CD4-positive, alpha-beta T cell (primary cell): Measurements from ENCODE around the gene BABAM2. TPM values are rescaled to one million over a fixed set of nuclear protein-coding genes. Genes with fewer than 3 reads are reported as not detected.

Source experiments
- ATAC-seq: fragments of 200-7000 bp; cut with Tn5 transposase; one replicate; pipeline ENCODE4 v1.10.0; 2022; ENCODE audit warnings: mild to moderate bottlenecking; ENCODE audit not compliant: poor library complexity
- CTCF ChIA-PET: fragments of 350-600 bp; sonication (Branson Sonifier 250); formaldehyde crosslinking; loops from one replicate; lab custom pipeline; 2021; ENCODE audit warnings: antibody characterized with exemption, inconsistent platforms; lab: Charles Lee
- POLR2A ChIA-PET: fragments of 350-600 bp; sonication (Branson Sonifier 250); formaldehyde crosslinking; loops from one replicate; lab custom pipeline; 2021; ENCODE audit warnings: antibody characterized with exemption, inconsistent platforms; lab: Charles Lee
- DNase-seq, 14 experiments: peaks; one replicate each; pipeline ENCODE4 v3.0.0-alpha.2; 2013 to 2020; ENCODE audit warnings: mixed read lengths in 2 of 14
- H3K27ac ChIP-seq, 2 donors: one replicate each; pipeline versions ENCODE4 v1.5.1 to v1.7.0; 2013; ENCODE audit warnings: low read length in 2 of 2, low read depth in 1 of 2, mild to moderate bottlenecking in 1 of 2
- H3K27me3 ChIP-seq, 2 experiments: 1 replicate in 1 of 2; 2 replicates in 1 of 2; pipeline versions ENCODE4 v1.6.1 to v1.7.0; 2013; ENCODE audit warnings: low read length in 2 of 2, control low read depth in 1 of 2, mild to moderate bottlenecking in 1 of 2, moderate library complexity in 1 of 2; ENCODE audit not compliant: insufficient read depth in 2 of 2, control insufficient read depth in 1 of 2
- H3K36me3 ChIP-seq: one replicate; pipeline ENCODE4 v1.6.1; 2013; ENCODE audit warnings: low read length, control low read depth; ENCODE audit not compliant: insufficient read depth
- H3K4me1 ChIP-seq: one replicate; pipeline ENCODE4 v1.6.1; 2013; ENCODE audit warnings: low read length, control low read depth; ENCODE audit not compliant: insufficient read depth
- H3K4me3 ChIP-seq: one replicate; pipeline ENCODE4 v1.5.1; 2013; ENCODE audit warnings: mild to moderate bottlenecking, low read length, moderate library complexity
- H3K9me3 ChIP-seq, 2 experiments: 1 replicate in 1 of 2; 2 replicates in 1 of 2; pipeline versions ENCODE4 v1.6.1 to v1.7.0; 2013; ENCODE audit warnings: low read length in 2 of 2, mild to moderate bottlenecking in 2 of 2, control low read depth in 1 of 2, moderate library complexity in 1 of 2; ENCODE audit not compliant: control insufficient read depth in 1 of 2, insufficient read depth in 1 of 2
- H3K27ac Mint-ChIP-seq: one replicate; pipeline ENCODE4 v1.8.0; 2020; ENCODE audit warnings: mixed read lengths
- H3K27me3 Mint-ChIP-seq: one replicate; pipeline ENCODE4 v1.8.0; 2021; ENCODE audit warnings: mixed read lengths
- H3K36me3 Mint-ChIP-seq: one replicate; pipeline ENCODE4 v1.8.0; 2021; ENCODE audit warnings: low read depth, mixed read lengths
- H3K4me1 Mint-ChIP-seq: one replicate; pipeline ENCODE4 v1.8.0; 2021; ENCODE audit warnings: low read depth, mixed read lengths
- H3K4me3 Mint-ChIP-seq: one replicate; pipeline ENCODE4 v1.8.0; 2020; ENCODE audit warnings: mild to moderate bottlenecking, mixed read lengths
- H3K9me3 Mint-ChIP-seq: one replicate; pipeline ENCODE4 v1.8.0; 2020; ENCODE audit warnings: mixed read lengths
- CTCF ChIP-seq: fragments of 200-600 bp; IDR thresholded peaks from one replicate; pipeline ENCODE4 v1.8.0; 2022; ENCODE audit warnings: antibody characterized with exemption, mild to moderate bottlenecking
- intact Hi-C, 2 experiments: fragments of 100-400 bp; cut with DNase I in 1 of 2; cut with micrococcal nuclease in 1 of 2; formaldehyde crosslinking; loops; one replicate each; pipeline versions ENCODE4 v1.15.1 to v1.9.0; 2023 to 2025; cut with DNase I, micrococcal nuclease
- total RNA-seq, 174 experiments: library from RNA in 2 of 174; stranded (reverse) in 2 of 174; gene quantifications; one replicate each; pipeline ENCODE4 v1.2.3 and lab custom pipeline; 2021 to 2026

The BABAM2 gene
- total RNA-seq, 2 experiments from 2014 or later, result 29.2 to 32.8 TPM

GRCh38 chr2:28063492-28063962, 173.0 kb downstream of the BABAM2 start:
- no peaks in the 10 kb centered on the region for H3K27me3 Mint-ChIP-seq
- CTCF ChIA-PET, result no interaction called here
- intact Hi-C loops, result no loop called here
- DNase-seq (no peak), ATAC-seq (no peak)
- no peak overlapping the region for H3K27ac Mint-ChIP-seq
- H3K4me3 Mint-ChIP-seq, result no peak overlapping the region
- Histone ChIP-seq H3K4me1 (no peaks in the 10 kb centered on the region), H3K4me3 (no peak overlapping the region), H3K27ac (no peak overlapping the region), H3K27me3 (no peaks in the 10 kb centered on the region), H3K36me3 (peaks cover 8% of the 10 kb centered on the region), H3K9me3 (no peaks in the 10 kb centered on the region)
- no peaks in the 10 kb centered on the region for H3K4me1 Mint-ChIP-seq
- no peaks in the 10 kb centered on the region for H3K36me3 Mint-ChIP-seq
- POLR2A ChIA-PET, result no interaction called here
- TF ChIP-seq CTCF, result no peak
- no peaks in the 10 kb centered on the region for H3K9me3 Mint-ChIP-seq

- Histone ChIP-seq H3K4me3 (no peak overlapping the region), H3K36me3 (no peaks in the 10 kb centered on the region), H3K27ac (no peak overlapping the region), H3K9me3 (no peaks in the 10 kb centered on the region), H3K27me3 (no peaks in the 10 kb centered on the region), H3K4me1 (no peaks in the 10 kb centered on the region)
- no peak for TF ChIP-seq CTCF
- ChIA-PET POLR2A (no interaction called here), CTCF (no interaction called here)
- Mint-ChIP-seq H3K27me3 (no peaks in the 10 kb centered on the region), H3K4me3 (no peak overlapping the region), H3K9me3 (no peaks in the 10 kb centered on the region), H3K27ac (no peak overlapping the region), H3K36me3 (peaks cover 4% of the 10 kb centered on the region), H3K4me1 (no peaks in the 10 kb centered on the region)
- intact Hi-C loops, result no loop called here
- no peak for ATAC-seq
- no peak for DNase-seq
Observed at GRCh38 chr2:28067602-28068001, 177.1 kb downstream of the BABAM2 start.

GRCh38 chr2:28068088-28068487, 177.6 kb downstream of the BABAM2 start:
- peaks cover 4% of the 10 kb centered on the region for H3K36me3 Mint-ChIP-seq
- no peak overlapping the region for H3K4me3 Mint-ChIP-seq
- H3K9me3 Mint-ChIP-seq, result no peaks in the 10 kb centered on the region
- H3K4me1 ChIP-seq, result no peaks in the 10 kb centered on the region
- DNase-seq (no peak), ATAC-seq (no peak)
- H3K27ac ChIP-seq, result no peak overlapping the region
- TF ChIP-seq CTCF, result no peak
- CTCF ChIA-PET, result no interaction called here
- no peaks in the 10 kb centered on the region for H3K27me3 Mint-ChIP-seq
- no peaks in the 10 kb centered on the region for H3K27me3 ChIP-seq
- no peaks in the 10 kb centered on the region for H3K36me3 ChIP-seq
- no peaks in the 10 kb centered on the region for H3K9me3 ChIP-seq
- no peaks in the 10 kb centered on the region for H3K4me1 Mint-ChIP-seq
- H3K4me3 ChIP-seq, result no peak overlapping the region
- intact Hi-C loops, result no loop called here
- POLR2A ChIA-PET, result no interaction called here
- H3K27ac Mint-ChIP-seq, result no peak overlapping the region
